Activated T-helper 1 cell treated with Interleukin-2 at 50 U/mL for 16 hours (primary cell): ENCODE data around the gene IPO8.

ENCODE experiments used
- DNase-seq: peaks from one replicate; pipeline ENCODE4 v3.0.0-alpha.2; 2020; ENCODE audit warnings: low read depth

Gene IPO8

GRCh38 chr12:30695199-30696102 lies at the start of gene IPO8:
TSS of gene IPO8 (minus strand) at chr12:30695869. CDS start at chr12:30695647, 222 bp downstream.
- peak; percentile 71 for DNase-seq

- no peak for DNase-seq
Measured at GRCh38 chr12:30744321-30744720, 48.7 kb upstream of the IPO8 start.

GRCh38 chr12:30740274-30740673 lies 44.6 kb upstream of the IPO8 start:
- DNase-seq, result no peak

GRCh38 chr12:30739020-30739419 lies 43.4 kb upstream of the IPO8 start:
- DNase-seq, result no peak

GRCh38 chr12:30732954-30733637 lies 37.4 kb upstream of the IPO8 start:
- DNase-seq, result no peak

- DNase-seq, result no peak
Measured at GRCh38 chr12:30730011-30730410, 34.3 kb upstream of the IPO8 start.

- no peak for DNase-seq
Measured at GRCh38 chr12:30729547-30729946, 33.9 kb upstream of the IPO8 start.

- DNase-seq, result no peak
Measured at GRCh38 chr12:30726647-30727046, 31.0 kb upstream of the IPO8 start.

GRCh38 chr12:30725739-30726138 lies 30.1 kb upstream of the IPO8 start:
- no peak for DNase-seq

GRCh38 chr12:30719060-30719459 lies 23.4 kb upstream of the IPO8 start:
- no peak for DNase-seq

GRCh38 chr12:30707613-30708342 lies 12.1 kb upstream of the IPO8 start:
- no peak for DNase-seq

GRCh38 chr12:30706476-30706875 lies 10.8 kb upstream of the IPO8 start:
- DNase-seq, result no peak

GRCh38 chr12:30701056-30701455 lies 5.4 kb upstream of the IPO8 start:
- DNase-seq, result no peak

GRCh38 chr12:30700216-30700900 lies 4.7 kb upstream of the IPO8 start:
- no peak for DNase-seq

GRCh38 chr12:30698346-30698745 lies 2.7 kb upstream of the IPO8 start:
- no peak for DNase-seq

- no peak for DNase-seq
Measured at GRCh38 chr12:30696943-30697342, 1.3 kb upstream of the IPO8 start.

- no peak for DNase-seq
Measured at GRCh38 chr12:30696486-30696885, 817 bp upstream of the IPO8 start.

- no peak for DNase-seq
Measured at GRCh38 chr12:30696103-30696408, 387 bp upstream of the IPO8 start.

- no peak for DNase-seq
Measured at GRCh38 chr12:30694412-30695198, 1.1 kb downstream of the IPO8 start.

- no peak for DNase-seq
Measured at GRCh38 chr12:30692470-30692869, 3.2 kb downstream of the IPO8 start.

GRCh38 chr12:30691122-30691879 lies 4.4 kb downstream of the IPO8 start:
- DNase-seq, result no peak
